Measurements from ENCODE around the gene LAMA3. TPM values are rescaled to one million over a fixed set of nuclear protein-coding genes. Genes with fewer than 3 reads are reported as not detected.

The LAMA3 gene
- total RNA-seq, 2 experiments from 2014 or later = 0.05 to 0.18 TPM

GRCh38 chr18:23930002-23930401 is 240.7 kb downstream of the LAMA3 start:
- Mint-ChIP-seq H3K4me3 (no peak overlapping the region), H3K36me3 (ENCODE audit: low read depth) (peaks cover 2% of the 10 kb centered on the region), H3K27me3 (no peaks in the 10 kb centered on the region), H3K4me1 (peaks cover 38% of the 10 kb centered on the region), H3K27ac (peak overlapping the region; percentile 91), H3K9me3 (peaks cover 4% of the 10 kb centered on the region)
- CTCF ChIA-PET = interaction anchor here (0.9 to 4.2 kb wide), 3 partner anchors 11 to 83 kb away, joined by 3 to 31 read pairs (median 4); no protein-coding TSS in a partner anchor
- POLR2A ChIA-PET = interaction anchor here (0.9 to 2.1 kb wide), 8 partner anchors 8 to 86 kb away, joined by 3 to 15 read pairs (median 5); partner anchors contain the start of gene TTC39C
- DNase-seq = no peak

- peaks cover 4% of the 10 kb centered on the region for H3K9me3 Mint-ChIP-seq
- DNase-seq = no peak
- H3K36me3 Mint-ChIP-seq (ENCODE audit: low read depth) = peaks cover 2% of the 10 kb centered on the region
- H3K27me3 Mint-ChIP-seq = no peaks in the 10 kb centered on the region
- POLR2A ChIA-PET = interaction anchor here (1.6 kb wide), 1 partner anchor 33 kb away, joined by 3 read pairs; no protein-coding TSS in a partner anchor
- H3K27ac Mint-ChIP-seq = no peak overlapping the region
- peaks cover 62% of the 10 kb centered on the region for H3K4me1 Mint-ChIP-seq
- H3K4me3 Mint-ChIP-seq = no peak overlapping the region
- CTCF ChIA-PET = no interaction called here
These were observed 243.3 kb downstream of the LAMA3 start for GRCh38 chr18:23932385-23933067.

- H3K4me3 Mint-ChIP-seq = no peak overlapping the region
- ChIA-PET CTCF (no interaction called here), POLR2A (interaction anchor here (0.9 to 1.6 kb wide), 2 partner anchors 32 to 67 kb away, joined by 3 read pairs; no protein-coding TSS in a partner anchor)
- H3K36me3 Mint-ChIP-seq (ENCODE audit: low read depth) = peaks cover 2% of the 10 kb centered on the region
- no peak for DNase-seq
- peaks cover 4% of the 10 kb centered on the region for H3K9me3 Mint-ChIP-seq
- H3K4me1 Mint-ChIP-seq = peaks cover 65% of the 10 kb centered on the region
- H3K27ac Mint-ChIP-seq = peak overlapping the region; percentile 45
- H3K27me3 Mint-ChIP-seq = peaks cover 2% of the 10 kb centered on the region
These were observed 244.2 kb downstream of the LAMA3 start for GRCh38 chr18:23933407-23933806.

- DNase-seq = no peak
- ChIA-PET POLR2A (interaction anchor here (0.9 to 2.5 kb wide), 2 partner anchors 8 to 66 kb away, joined by 3 to 9 read pairs; no protein-coding TSS in a partner anchor), CTCF (interaction anchor here (1.0 kb wide), 1 partner anchor 16 kb away, joined by 4 read pairs; no protein-coding TSS in a partner anchor)
- peaks cover 2% of the 10 kb centered on the region for H3K36me3 Mint-ChIP-seq (ENCODE audit: low read depth)
- H3K27ac Mint-ChIP-seq = no peak overlapping the region
- peaks cover 8% of the 10 kb centered on the region for H3K27me3 Mint-ChIP-seq
- peaks cover 4% of the 10 kb centered on the region for H3K9me3 Mint-ChIP-seq
- H3K4me3 Mint-ChIP-seq = no peak overlapping the region
- H3K4me1 Mint-ChIP-seq = peaks cover 65% of the 10 kb centered on the region
These were observed 245.0 kb downstream of the LAMA3 start for GRCh38 chr18:23934252-23934651.

GRCh38 chr18:23934863-23935262 is 245.6 kb downstream of the LAMA3 start:
- H3K4me1 Mint-ChIP-seq = peaks cover 61% of the 10 kb centered on the region
- no peak for DNase-seq
- peaks cover 3% of the 10 kb centered on the region for H3K9me3 Mint-ChIP-seq
- no peak overlapping the region for H3K4me3 Mint-ChIP-seq
- peaks cover 13% of the 10 kb centered on the region for H3K27me3 Mint-ChIP-seq
- no peak overlapping the region for H3K27ac Mint-ChIP-seq
- H3K36me3 Mint-ChIP-seq (ENCODE audit: low read depth) = peaks cover 2% of the 10 kb centered on the region
- POLR2A ChIA-PET = interaction anchor here (2.5 kb wide), 1 partner anchor 9 kb away, joined by 9 read pairs; no protein-coding TSS in a partner anchor
- CTCF ChIA-PET = interaction anchor here (1.0 kb wide), 1 partner anchor 16 kb away, joined by 4 read pairs; no protein-coding TSS in a partner anchor

- peaks cover 55% of the 10 kb centered on the region for H3K4me1 Mint-ChIP-seq
- POLR2A ChIA-PET = interaction anchor here (1.7 to 2.5 kb wide), 2 partner anchors 10 to 32 kb away, joined by 5 to 9 read pairs; no protein-coding TSS in a partner anchor
- peaks cover 2% of the 10 kb centered on the region for H3K36me3 Mint-ChIP-seq (ENCODE audit: low read depth)
- H3K4me3 Mint-ChIP-seq = no peak overlapping the region
- peaks cover 2% of the 10 kb centered on the region for H3K9me3 Mint-ChIP-seq
- H3K27me3 Mint-ChIP-seq = peaks cover 19% of the 10 kb centered on the region
- peak overlapping the region; percentile 74 for H3K27ac Mint-ChIP-seq
- CTCF ChIA-PET = no interaction called here
- peak; percentile 73 for DNase-seq
These were observed 246.6 kb downstream of the LAMA3 start for GRCh38 chr18:23935804-23936203.

GRCh38 chr18:23936381-23936958 is 247.2 kb downstream of the LAMA3 start:
- Mint-ChIP-seq H3K9me3 (peaks cover 2% of the 10 kb centered on the region), H3K27ac (peak overlapping the region; percentile 34), H3K4me3 (no peak overlapping the region), H3K36me3 (ENCODE audit: low read depth) (peaks cover 2% of the 10 kb centered on the region), H3K27me3 (peaks cover 20% of the 10 kb centered on the region), H3K4me1 (peaks cover 55% of the 10 kb centered on the region)
- POLR2A ChIA-PET = interaction anchor here (1.7 to 4.1 kb wide), 3 partner anchors 10 to 57 kb away, joined by 5 to 15 read pairs (median 9); no protein-coding TSS in a partner anchor
- CTCF ChIA-PET = interaction anchor here (2.6 kb wide), 1 partner anchor 18 kb away, joined by 11 read pairs; no protein-coding TSS in a partner anchor
- DNase-seq = no peak

GRCh38 chr18:23938043-23938756 is 248.9 kb downstream of the LAMA3 start:
- DNase-seq = peak; percentile 61
- H3K9me3 Mint-ChIP-seq = peaks cover 2% of the 10 kb centered on the region
- POLR2A ChIA-PET = interaction anchor here (0.6 to 4.1 kb wide), 7 partner anchors 9 to 76 kb away, joined by 3 to 15 read pairs (median 5); partner anchors contain the start of gene TTC39C
- H3K27me3 Mint-ChIP-seq = peaks cover 33% of the 10 kb centered on the region
- no peak overlapping the region for H3K4me3 Mint-ChIP-seq
- peaks cover 66% of the 10 kb centered on the region for H3K4me1 Mint-ChIP-seq
- CTCF ChIA-PET = interaction anchor here (1.0 to 2.6 kb wide), 3 partner anchors 10 to 138 kb away, joined by 3 to 11 read pairs (median 4); no protein-coding TSS in a partner anchor
- peaks cover 2% of the 10 kb centered on the region for H3K36me3 Mint-ChIP-seq (ENCODE audit: low read depth)
- H3K27ac Mint-ChIP-seq = peak overlapping the region; percentile 61

- ChIA-PET POLR2A (interaction anchor here (0.8 to 4.1 kb wide), 8 partner anchors 10 to 84 kb away, joined by 3 to 15 read pairs (median 5); partner anchors contain the start of gene TTC39C), CTCF (interaction anchor here (0.7 to 2.6 kb wide), 4 partner anchors 10 to 310 kb away, joined by 3 to 11 read pairs (median 4); no protein-coding TSS in a partner anchor)
- Mint-ChIP-seq H3K9me3 (no peaks in the 10 kb centered on the region), H3K4me3 (no peak overlapping the region), H3K27ac (no peak overlapping the region), H3K36me3 (ENCODE audit: low read depth) (peaks cover 2% of the 10 kb centered on the region), H3K4me1 (peaks cover 70% of the 10 kb centered on the region), H3K27me3 (peaks cover 36% of the 10 kb centered on the region)
- DNase-seq = no peak
These were observed 249.7 kb downstream of the LAMA3 start for GRCh38 chr18:23938901-23939341.

GRCh38 chr18:23939366-23939765 is 250.1 kb downstream of the LAMA3 start:
- Mint-ChIP-seq H3K9me3 (no peaks in the 10 kb centered on the region), H3K4me3 (no peak overlapping the region), H3K36me3 (ENCODE audit: low read depth) (peaks cover 3% of the 10 kb centered on the region), H3K27ac (no peak overlapping the region), H3K27me3 (peaks cover 39% of the 10 kb centered on the region), H3K4me1 (peaks cover 70% of the 10 kb centered on the region)
- ChIA-PET CTCF (interaction anchor here (0.7 to 1.2 kb wide), 3 partner anchors 11 to 310 kb away, joined by 3 to 4 read pairs (median 3); no protein-coding TSS in a partner anchor), POLR2A (interaction anchor here (0.8 to 4.1 kb wide), 6 partner anchors 10 to 83 kb away, joined by 3 to 15 read pairs (median 5); partner anchors contain the start of gene TTC39C)
- DNase-seq = no peak

GRCh38 chr18:23939896-23940295 is 250.6 kb downstream of the LAMA3 start:
- Mint-ChIP-seq H3K27me3 (peaks cover 41% of the 10 kb centered on the region), H3K36me3 (ENCODE audit: low read depth) (peaks cover 4% of the 10 kb centered on the region), H3K27ac (no peak overlapping the region), H3K4me1 (peaks cover 67% of the 10 kb centered on the region), H3K4me3 (no peak overlapping the region), H3K9me3 (no peaks in the 10 kb centered on the region)
- ChIA-PET CTCF (interaction anchor here (0.7 to 0.8 kb wide), 2 partner anchors 10 to 311 kb away, joined by 3 read pairs; no protein-coding TSS in a partner anchor), POLR2A (interaction anchor here (1.0 to 4.1 kb wide), 5 partner anchors 10 to 74 kb away, joined by 3 to 15 read pairs (median 5); partner anchors contain the start of gene TTC39C)
- DNase-seq = no peak

GRCh38 chr18:23941791-23942190 is 252.5 kb downstream of the LAMA3 start:
- no peak overlapping the region for H3K4me3 Mint-ChIP-seq
- DNase-seq = no peak
- peaks cover 49% of the 10 kb centered on the region for H3K27me3 Mint-ChIP-seq
- no peaks in the 10 kb centered on the region for H3K9me3 Mint-ChIP-seq
- ChIA-PET CTCF (no interaction called here), POLR2A (no interaction called here)
- no peak overlapping the region for H3K27ac Mint-ChIP-seq
- peaks cover 49% of the 10 kb centered on the region for H3K4me1 Mint-ChIP-seq
- peaks cover 4% of the 10 kb centered on the region for H3K36me3 Mint-ChIP-seq (ENCODE audit: low read depth)

All from activated CD4-positive, alpha-beta memory T cell treated with anti-CD3 and anti-CD28 coated beads, Interleukin-2, amount 10 ng/mL, durations not matched to agents 7 days and 5 days (primary cell).